NCI-H146 treated with DMSO at 0.1 percent for 48 hours (cell line): ENCODE results near the gene FHIT.

Source experiments
- DNase-seq: peaks from one replicate; lab custom pipeline; 2025; ENCODE audit not compliant: unreplicated experiment; lab: John Stamatoyannopoulos, UW

The FHIT gene

DNA sequence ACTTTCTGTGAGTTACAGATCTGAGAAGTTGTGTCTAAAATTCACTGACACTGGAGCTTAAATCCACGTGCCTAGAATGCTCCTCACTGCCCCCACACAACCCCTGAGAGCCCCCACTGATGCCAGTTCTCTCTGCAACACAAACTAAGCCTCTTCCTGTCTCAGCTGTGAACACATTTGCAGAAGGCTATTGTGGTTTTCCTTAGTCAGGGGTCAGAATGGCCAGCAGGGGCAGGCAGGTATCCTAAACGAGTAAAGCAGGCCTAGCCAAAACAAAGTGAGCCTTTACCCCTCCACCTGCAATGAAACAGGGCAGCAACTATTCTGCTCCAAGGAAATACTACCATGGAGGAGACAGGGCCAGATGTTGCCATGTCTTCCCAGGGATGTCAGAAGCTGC is 78.6 kb downstream of the FHIT start:
- DNase-seq: no peak

DNA sequence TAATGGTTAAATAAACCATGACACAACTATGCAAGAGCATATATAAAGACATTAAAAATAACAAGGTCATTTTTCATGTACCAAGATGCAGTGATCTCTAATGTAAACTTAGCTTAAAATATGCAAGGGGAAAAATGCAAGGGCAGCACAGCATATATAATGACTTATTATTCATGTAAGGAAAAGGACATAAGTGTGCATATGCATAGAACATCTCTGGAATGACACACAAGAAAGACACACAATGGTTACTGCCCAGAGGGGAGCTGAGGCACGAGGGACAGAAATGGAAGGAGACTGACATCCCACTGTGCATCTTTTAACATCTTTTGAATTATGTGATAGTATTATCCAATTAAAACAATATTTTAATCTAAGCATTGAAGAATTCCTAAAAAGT is 79.0 kb downstream of the FHIT start:
- DNase-seq: no peak

DNA sequence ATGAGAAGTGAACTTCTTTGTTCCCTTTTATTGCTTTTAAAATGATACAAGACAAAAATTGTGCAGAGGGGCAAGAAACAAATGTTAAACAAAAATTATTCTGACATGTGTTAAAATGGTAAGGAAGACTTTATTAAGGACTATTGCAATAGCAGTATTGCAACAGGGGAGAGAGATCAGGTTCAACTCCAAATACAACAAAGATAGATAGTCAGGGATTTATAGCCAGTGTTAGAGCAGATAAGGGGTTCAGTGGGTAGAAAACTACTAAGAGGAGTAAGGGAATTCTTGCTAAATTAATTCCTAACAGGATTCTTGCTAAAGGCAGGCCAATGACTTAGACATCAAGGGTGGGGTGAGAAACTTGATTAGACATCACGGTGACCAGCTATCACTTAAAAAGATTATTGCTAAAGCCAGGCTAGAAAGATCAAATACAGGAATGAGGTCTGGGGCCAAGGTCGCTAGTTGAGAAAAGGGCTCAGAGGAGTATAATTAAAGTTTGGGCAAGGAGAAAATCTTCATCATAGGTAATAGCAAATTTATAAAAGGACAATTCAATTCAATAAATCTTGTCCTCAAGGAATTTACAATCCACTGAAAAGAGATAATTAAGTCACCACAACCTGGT is 81.5 kb downstream of the FHIT start:
- no peak for DNase-seq

DNA sequence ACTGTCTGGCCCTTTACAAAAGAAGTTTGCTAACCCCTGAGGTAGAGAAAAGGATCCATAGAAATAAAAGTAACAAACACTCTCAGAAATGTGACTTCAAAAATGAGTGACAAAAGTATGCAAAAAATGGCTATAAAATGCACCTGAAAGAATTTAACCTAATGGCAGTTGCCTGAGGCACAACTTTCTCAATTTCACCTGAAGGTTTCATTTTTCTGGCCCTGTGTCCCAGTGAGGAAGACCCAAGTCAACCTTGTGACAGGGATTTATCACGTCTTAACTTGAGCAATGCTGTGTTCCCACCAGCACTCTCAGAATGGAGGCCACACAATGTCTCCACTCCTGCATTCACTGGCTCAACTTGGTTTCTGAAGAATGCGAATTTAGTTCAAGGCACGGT is 83.0 kb downstream of the FHIT start:
- no peak for DNase-seq

DNA sequence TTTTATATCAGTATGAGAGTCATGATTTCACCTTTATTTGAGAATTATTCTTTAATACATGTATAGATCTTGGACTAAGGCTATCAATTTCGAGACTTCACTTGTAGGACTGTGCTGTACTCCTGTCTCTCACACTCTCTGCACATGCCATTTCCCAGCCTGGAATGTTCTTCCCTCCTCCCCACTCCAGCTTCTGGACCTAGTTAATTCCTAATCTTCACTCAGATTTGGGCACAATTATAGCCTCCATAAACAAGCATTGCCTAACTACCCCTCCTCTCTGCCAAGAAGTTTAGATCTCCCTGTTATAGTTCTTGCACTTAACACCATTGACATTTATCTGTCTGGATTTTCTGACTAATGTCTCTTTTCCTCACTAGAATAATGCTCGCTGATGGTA is 88.3 kb downstream of the FHIT start:
- no peak for DNase-seq

DNA sequence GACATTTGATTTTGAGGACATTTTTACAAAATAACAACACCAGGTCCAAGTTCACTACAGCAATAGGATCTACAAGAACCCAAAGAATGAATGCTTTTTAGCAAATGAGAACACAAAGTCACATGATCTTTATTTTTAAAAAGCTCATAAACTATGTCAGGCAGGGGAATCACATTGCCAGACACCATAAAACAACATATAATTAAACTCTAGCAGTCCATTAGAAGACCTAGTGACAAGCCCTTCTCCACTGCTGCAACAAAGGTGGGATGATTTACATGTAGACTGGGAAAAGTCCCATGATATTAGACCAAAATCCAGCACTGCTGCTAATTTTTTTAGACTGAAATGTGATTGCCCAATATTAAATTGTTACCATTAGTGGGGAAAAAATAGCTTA is 92.6 kb downstream of the FHIT start:
- DNase-seq: peak; percentile 41

DNA sequence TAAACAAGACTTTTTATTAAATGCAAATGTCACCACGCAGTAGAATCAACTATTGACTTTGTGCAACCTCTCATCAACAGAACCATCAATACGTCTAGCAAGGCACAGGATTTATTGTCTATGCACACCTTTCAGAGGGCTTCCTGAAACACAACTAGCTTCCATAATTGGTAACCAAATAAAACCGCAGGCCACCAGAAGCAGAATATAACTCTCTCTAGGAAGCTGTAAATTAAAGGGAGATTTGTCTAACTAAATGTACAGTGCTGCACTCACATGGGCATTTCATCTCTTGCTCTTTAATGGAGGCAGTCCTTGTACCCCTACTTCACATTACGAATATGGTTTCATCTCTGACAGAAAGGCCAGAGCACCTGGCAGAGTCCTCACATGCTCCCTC is 93.0 kb downstream of the FHIT start:
- DNase-seq: peak; percentile 79

DNA sequence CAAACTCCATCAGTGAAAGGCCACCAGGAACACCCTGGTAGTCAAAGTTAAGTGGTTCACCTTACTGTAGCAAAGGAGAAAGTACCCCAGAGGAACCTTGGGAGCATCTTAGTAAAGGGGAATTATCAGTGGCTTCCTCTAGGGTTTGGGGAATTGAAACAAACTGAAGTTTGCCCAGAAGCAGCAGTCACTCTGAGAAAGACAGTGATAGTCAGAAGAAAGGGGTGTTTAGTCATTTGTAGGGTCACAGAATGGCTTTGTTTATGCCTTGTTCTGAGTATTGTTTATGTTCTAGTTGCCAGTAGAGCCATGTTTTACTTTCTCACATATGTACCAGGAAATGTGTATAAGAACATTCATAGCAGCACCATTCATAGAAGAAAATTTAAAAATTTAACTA is 93.8 kb downstream of the FHIT start:
- DNase-seq: no peak

DNA sequence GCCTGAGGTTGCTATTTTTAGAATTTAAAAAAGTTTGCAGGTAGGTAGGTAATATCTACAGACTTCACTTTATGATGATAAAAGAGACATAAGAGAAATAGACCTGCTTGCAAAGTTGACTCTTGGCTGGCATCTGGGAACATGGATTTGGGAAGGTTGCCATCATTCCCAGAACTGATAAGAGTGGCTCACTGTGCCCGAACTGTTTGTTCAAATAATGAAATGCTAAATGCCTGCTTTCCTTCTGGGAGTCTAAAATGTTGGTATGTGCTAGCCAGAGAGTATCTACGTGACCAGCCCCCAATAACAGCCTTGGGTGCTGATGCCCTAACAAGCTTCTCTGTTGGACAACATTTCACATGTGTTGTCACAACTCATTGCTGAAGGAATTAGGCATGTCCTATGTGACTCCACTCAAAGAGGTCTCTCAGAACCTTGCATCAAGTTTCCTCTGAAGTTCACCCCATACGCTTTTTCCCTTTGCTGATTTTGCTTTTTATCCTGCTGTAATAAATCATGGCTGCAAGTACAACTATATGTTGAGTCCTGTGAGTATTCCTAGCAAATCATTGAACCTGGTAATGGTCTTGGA is 95.5 kb downstream of the FHIT start:
- no peak for DNase-seq

DNA sequence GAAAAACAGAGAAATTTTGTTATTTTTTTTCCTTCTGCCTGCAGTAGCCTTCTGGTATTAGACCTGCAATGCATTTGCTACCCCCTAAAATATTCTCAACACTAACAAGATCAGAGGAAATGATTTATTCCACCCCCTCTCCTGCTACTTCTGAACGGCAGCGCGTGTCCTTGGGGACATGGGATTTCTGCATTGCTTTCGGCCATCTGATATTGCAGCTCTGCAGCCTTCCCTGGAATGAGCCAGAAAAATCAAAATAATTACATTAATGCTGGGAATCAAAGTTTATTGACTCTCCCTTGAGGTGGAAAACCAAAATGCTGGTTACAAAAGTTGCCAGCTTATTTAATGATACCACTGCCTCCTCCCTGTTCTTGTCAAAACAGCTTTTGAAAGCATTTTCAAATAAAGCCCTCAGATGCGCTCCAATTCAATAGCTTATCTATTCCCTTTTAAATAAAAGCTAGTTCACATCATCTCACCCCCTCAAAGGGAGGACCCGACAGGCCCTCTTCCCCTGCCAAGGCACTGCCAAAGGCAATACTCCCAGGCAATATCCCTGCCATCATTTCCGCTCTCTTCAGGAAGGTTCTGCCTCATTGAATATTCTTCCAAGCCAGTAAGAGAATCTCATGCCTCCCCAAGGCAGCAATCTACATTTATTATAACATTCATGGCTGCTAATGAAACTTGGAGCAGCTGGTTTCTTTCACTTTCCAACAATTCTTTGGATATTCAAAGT is 96.6 kb downstream of the FHIT start:
- DNase-seq: no peak

DNA sequence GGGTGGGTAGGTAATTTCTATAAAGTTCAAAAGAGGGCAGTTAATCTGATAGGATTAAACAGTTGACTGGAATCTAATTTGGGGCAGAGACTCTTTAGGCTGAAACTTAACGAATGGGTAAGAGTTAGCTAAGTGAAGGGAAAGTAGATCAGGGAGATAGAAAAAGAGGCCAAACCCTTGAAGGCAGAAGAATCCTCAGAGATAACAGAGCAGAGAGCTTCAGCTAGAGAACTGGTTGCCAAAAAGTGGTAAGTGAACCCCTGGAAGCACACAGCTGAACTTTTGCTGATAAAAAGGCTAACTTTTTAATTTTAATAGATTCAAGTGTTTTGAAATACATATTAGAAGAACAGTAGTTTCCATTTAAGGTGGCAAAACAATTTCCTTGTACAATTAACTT is 99.2 kb downstream of the FHIT start:
- DNase-seq: no peak

DNA sequence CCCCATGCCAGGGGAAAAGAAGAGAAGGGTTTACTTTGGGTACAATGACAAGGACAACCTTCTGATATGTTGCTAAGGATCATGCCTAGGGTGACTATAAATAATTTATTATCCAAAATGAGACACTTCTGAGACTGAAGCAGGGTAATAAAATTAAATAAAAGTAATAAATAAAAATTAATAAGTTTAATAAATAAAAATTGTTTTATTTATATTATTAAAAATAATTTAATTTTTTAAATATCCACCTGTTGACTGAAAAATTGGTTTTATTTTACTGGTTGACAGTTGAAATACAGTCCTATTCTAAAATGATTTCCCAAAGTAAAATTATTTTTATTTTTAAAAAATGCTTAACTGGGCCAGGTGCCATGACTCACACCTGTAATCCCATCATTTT is 102.0 kb downstream of the FHIT start:
- no peak for DNase-seq

DNA sequence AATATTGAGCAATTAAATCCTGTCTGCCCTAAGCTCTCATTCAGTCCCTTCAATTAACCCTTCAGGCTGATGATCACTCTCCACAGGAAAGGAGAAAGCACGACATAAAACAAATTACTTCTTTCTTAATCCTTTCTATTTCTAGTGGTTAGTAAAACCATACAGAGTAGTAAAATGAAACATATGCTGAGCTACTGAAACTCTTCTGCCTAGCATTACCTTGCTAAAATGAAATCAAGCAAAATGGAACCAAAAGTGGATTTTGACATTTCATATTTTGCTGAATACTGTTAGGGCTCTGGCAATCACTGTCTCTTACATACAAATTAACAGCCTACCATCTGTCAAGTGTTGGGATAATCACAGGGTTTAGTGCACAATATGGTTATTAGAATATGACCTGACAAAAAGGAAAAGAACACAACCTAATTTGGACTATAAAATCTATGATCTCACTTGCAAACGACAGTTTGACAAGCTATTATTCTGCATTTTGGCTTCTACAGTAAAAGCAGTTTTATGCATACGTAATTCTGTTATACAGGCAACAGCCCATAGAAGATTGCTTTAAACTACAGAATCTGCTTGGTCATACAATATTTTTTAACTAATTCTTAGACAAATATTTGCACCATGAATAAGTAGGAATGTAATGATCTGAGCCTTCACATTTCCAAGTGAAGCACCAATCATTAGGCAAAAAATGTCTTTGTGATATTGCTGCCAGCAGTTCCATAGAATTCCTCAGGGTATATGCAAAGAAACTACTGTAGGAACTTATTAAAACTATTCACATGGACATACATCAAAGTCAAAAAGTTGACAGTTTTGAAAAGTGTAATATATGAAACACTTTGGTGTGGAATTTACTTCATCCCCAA is 105.0 kb downstream of the FHIT start:
- no peak for DNase-seq

DNA sequence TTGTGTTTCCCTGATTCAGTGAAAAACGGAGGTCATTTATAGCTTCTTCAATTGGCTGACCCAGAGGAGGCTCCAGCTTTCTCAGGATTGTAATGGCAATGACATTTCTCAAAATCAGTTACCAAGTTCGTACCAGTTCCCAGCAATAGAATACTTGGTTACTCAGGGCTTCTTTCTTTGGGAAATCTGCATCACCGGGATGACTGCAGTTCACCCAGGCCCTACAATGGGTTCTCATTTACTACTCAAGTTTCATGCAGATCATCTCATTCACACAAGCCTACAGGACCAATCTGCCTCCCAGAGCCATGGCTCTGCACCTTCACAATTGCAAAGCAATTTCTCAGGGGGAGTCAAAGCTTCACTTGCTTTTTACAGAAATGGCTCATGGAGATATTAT is 109.6 kb downstream of the FHIT start:
- DNase-seq: peak; percentile 3

DNA sequence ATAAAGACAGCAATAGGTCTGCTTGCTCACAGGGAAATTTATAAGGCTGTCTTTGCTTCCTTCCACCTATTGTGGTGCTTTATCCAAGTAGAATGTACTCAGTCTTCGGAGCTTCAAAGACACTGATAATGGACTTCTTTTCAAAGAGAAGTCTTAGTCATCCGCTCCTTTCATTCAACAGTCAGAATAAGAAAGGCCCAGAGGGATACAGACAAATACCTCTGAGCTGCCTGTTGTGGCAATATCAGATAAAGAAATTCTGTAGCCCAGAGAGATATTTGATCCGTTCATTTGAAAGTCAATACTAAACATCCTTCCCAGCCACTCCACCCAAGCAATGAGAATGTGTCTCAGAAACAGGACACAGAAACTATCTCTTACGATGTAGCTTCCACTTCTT is 110.0 kb downstream of the FHIT start:
- DNase-seq: no peak

DNA sequence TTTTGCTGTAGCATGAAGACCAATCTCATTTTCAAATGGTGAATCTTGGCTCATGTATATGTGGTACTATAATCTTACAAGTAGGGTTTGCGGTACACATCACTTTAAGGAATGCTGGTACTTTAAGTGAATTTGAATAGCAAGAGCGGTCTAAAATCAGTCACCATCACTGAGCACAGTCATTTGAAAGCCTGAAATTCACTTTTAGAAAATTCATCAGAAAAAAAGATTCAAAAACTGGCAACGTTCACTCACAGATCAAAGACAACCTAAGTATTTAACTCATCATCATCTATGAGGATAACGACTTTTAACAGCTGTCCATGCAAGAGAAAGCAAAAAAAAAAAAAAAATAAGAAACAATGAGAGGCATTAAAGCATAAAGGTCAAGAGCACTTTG is 111.6 kb downstream of the FHIT start:
- no peak for DNase-seq

DNA sequence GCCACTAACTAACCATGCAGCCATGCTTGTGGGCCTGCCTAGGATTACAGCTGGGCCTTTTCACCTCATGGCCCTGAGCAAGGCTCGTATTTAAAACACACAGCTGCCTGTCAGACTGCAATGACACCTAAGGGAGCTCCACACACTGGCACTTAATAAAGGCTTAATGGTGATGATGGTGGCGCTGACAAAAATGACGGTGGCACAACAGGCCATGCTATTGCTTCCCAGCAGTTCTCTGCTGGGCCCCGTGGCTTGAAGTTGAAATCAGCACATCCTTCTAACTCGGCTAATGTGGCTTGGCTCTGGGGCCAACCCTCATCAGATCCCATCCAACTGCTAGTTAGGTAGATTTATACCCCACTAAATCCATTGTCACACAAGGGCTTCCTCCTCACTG is 112.9 kb downstream of the FHIT start:
- DNase-seq: no peak

DNA sequence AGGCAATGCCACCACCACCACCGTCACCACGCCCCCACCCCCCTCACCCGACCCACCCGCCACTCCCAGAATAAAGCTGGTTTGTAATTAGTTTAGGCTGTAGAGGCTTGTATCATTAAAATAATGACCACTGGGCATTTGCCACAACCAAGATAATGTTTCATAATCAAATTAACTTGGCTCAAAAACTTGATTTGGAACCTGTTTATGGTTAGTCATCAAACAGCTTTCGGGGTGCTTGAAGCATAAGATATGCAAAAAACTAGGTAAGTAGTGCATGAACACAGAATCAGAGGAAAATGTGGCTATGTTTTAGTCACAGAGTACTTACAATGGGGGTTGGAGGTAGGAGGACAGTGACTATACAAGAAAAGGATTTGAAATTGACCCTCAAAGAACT is 115.1 kb downstream of the FHIT start:
- no peak for DNase-seq

DNA sequence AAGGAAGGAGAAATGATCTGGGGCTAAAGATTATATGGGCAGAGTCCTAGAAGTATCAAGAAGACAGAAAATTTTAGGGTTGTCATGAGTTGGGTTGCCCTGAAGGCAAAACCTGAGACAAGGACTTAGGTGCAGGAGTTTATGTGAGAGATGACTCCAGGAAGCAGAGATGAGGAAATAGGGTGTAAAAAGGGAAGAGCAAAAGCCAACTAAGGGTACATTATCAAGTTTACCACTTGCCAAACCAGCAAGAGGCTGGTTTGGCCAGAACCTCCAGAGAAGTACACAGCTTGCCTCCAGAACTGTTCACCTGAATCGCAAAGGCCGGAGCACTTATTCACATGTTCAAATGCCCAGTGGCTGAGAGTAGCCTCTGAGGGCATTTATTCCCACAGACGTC is 116.7 kb downstream of the FHIT start:
- DNase-seq: no peak

DNA sequence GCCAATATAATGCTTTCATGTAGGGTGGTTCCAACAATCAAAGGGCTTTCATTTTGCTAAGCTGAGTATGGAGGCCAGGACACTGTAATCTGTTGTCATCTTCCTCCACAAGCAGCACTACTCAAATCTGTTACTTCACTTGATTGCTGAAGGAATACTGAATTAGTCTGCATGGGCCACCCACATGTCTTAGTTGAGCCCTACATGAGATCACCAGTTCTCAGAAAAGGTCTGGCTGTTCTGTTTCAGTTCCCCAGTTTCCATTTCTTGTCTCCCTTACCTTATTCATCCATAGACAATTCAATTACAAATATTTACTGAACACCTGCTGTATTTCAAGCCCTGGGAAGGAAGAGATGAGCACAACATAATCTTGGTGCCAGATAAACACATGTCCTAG is 119.2 kb downstream of the FHIT start:
- DNase-seq: no peak

DNA sequence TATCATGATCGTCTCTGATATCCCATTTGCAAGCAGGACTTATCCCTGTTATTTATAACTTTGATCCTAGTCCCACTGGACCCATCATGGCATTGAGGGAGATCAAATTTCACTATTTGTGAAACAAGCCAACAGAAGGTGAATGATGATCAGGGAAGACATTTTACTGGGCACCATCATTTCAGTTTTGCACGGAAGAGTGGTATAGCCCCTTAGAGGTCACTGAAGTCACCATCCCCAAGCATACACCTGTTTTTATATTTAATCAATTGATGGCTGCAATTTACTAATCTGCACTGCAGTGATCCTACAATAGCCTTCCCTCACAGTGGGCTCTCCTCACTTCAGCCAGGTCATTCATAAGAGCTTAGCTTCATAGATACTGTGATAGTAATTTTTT is 132.4 kb downstream of the FHIT start:
- peak; percentile 48 for DNase-seq
